GM12878 (cell line): ENCODE measurements around the gene HSD17B4. TPM values are rescaled to one million over a fixed set of nuclear protein-coding genes. Genes with fewer than 3 reads are reported as not detected.

Experiments used
- BRCA1 ChIP-seq: IDR thresholded peaks from 2 replicates; pipeline ENCODE4 v1.6.1; 2011; ENCODE audit warnings: low read depth, low read length, improper control_type of control experiment
- CREB1 ChIP-seq: IDR thresholded peaks from 2 replicates; pipeline ENCODE4 v1.6.1; 2012; ENCODE audit warnings: low read depth, mild to moderate bottlenecking, inconsistent platforms
- E4F1 ChIP-seq: fragments of 450-650 bp; IDR thresholded peaks from 2 replicates; pipeline ENCODE4 v1.6.1; 2018; ENCODE audit warnings: borderline replicate concordance, mild to moderate bottlenecking; ENCODE audit not compliant: partially characterized antibody
- EED ChIP-seq: sonication (generic); IDR thresholded peaks from 2 replicates; pipeline ENCODE4 v1.6.1; 2016; ENCODE audit warnings: antibody characterized with exemption, low read depth
- EGR1 ChIP-seq, 2 experiments: IDR thresholded peaks; 1 replicate in 1 of 2; 2 replicates in 1 of 2; pipeline ENCODE4 v1.6.1; 2011 to 2012; ENCODE audit warnings: low read depth in 2 of 2, low read length in 2 of 2, borderline replicate concordance in 1 of 2, mild to moderate bottlenecking in 1 of 2, moderate library complexity in 1 of 2
- FOS ChIP-seq: IDR thresholded peaks from 3 replicates; pipeline ENCODE4 v1.6.1; 2011; ENCODE audit warnings: borderline replicate concordance; ENCODE audit not compliant: insufficient read length; ENCODE audit errors: extremely low read depth
- GATAD2B ChIP-seq: fragments of 450-650 bp; conservative IDR thresholded peaks from 2 replicates; pipeline ENCODE4 v1.6.1; 2017; ENCODE audit warnings: low read depth, mild to moderate bottlenecking, moderate library complexity
- MLLT1 ChIP-seq: fragments of 450-650 bp; IDR thresholded peaks from 2 replicates; pipeline ENCODE4 v1.6.1; 2016; ENCODE audit warnings: mild to moderate bottlenecking
- MTA2 ChIP-seq: fragments of 450-650 bp; IDR thresholded peaks from 2 replicates; pipeline ENCODE4 v1.6.1; 2016; ENCODE audit warnings: low read depth, mild to moderate bottlenecking, moderate library complexity
- PBX3 ChIP-seq: IDR thresholded peaks from 2 replicates; pipeline ENCODE4 v1.6.1; 2011; ENCODE audit warnings: mild to moderate bottlenecking, low read depth, low read length, moderate library complexity; ENCODE audit not compliant: insufficient replicate concordance
- RUNX3 ChIP-seq: IDR thresholded peaks from 2 replicates; pipeline ENCODE4 v1.6.1; 2012; ENCODE audit warnings: low read length, inconsistent platforms
- SMARCA5 ChIP-seq: fragments of 450-650 bp; IDR thresholded peaks from 2 replicates; pipeline ENCODE4 v1.6.1; 2017; ENCODE audit warnings: mild to moderate bottlenecking
- STAT1 ChIP-seq: fragments of 450-650 bp; conservative IDR thresholded peaks from 2 replicates; pipeline ENCODE4 v1.6.1; 2014; ENCODE audit warnings: antibody characterized with exemption, mild to moderate bottlenecking
- ZBTB33 ChIP-seq: fragments of 450-650 bp; IDR thresholded peaks from 2 replicates; pipeline ENCODE4 v1.6.1; 2017; ENCODE audit warnings: mild to moderate bottlenecking
- ZBTB40 ChIP-seq: fragments of 450-650 bp; IDR thresholded peaks from 2 replicates; pipeline ENCODE4 v1.6.1; 2016; ENCODE audit warnings: mild to moderate bottlenecking, moderate library complexity, borderline replicate concordance
- ZSCAN29 ChIP-seq: fragments of 450-650 bp; IDR thresholded peaks from 2 replicates; pipeline ENCODE4 v1.6.1; 2017; ENCODE audit warnings: mild to moderate bottlenecking, moderate library complexity
- ZZZ3 ChIP-seq: IDR thresholded peaks from 2 replicates; pipeline ENCODE4 v1.6.1; 2011; ENCODE audit warnings: low read depth; ENCODE audit not compliant: control insufficient read depth, insufficient read length
- polyA plus RNA-seq, 11 experiments: library from polyadenylated mRNA; depleted of rRNA in 4 of 11; unstranded in 6 of 11; stranded (reverse) in 5 of 11; fragments of >200 nt; fragmentation: Nextera tagmentation in 4 of 11; fragmentation: Illumina TruSeq in 1 of 11; extraction: Ambion mirVana in 4 of 11; extraction: Trizol in 1 of 11; gene quantifications; 1 replicate in 1 of 11; 2 replicates in 10 of 11; pipeline versions ENCODE4 v1.2.1 to v1.2.3, GENCODE V29; 2011 to 2016; ENCODE audit warnings: inconsistent platforms in 2 of 11, missing spikeins in 2 of 11, low read depth in 1 of 11
- total RNA-seq, 4 experiments: library from RNA; depleted of rRNA in 3 of 4; stranded (reverse); fragments of >200 nt in 3 of 4; fragmentation: Illumina TruSeq in 1 of 4; extraction: Trizol in 1 of 4; gene quantifications; 2 replicates each; pipeline versions ENCODE4 v1.2.1 to v1.2.3, GENCODE V29; 2013 to 2021

The HSD17B4 gene
- total and polyA plus RNA-seq, 10 of the 15 experiments (the other 5 are each of a cell fraction or from before 2014, with no cell fraction given), result 38.6 to 125 (median 93.0) TPM

- TF ChIP-seq PBX3 (no peak), EGR1 (IDR thresholded peaks at IDR 0.05; ENCODE audit: borderline replicate concordance in 1 of 2, low read depth in 2 of 2, low read length in 2 of 2) (no peak), GATAD2B (no peak), BRCA1 (no peak), ZBTB33 (no peak), ZBTB40 (no peak), E4F1 (no peak), ZSCAN29 (no peak), RUNX3 (peak; percentile 24; the same call in 1 of the 2 replicates), FOS (no peak), CREB1 (no peak), MLLT1 (peak; percentile 52; the same call in 1 of the 2 replicates), EED (peak; percentile 54; the same call in 1 of the 2 replicates), SMARCA5 (0 out of 2 replicates have a peak, but pooled peaks have one; percentile 56), ZZZ3 (no peak), STAT1 (no peak), MTA2 (no peak)
Observed at GRCh38 chr5:119409235-119409815, 43.0 kb upstream of the HSD17B4 start (continued).
